HepG2 (cell line): Measurements from ENCODE around the gene MPST. TPM values are rescaled to one million over a fixed set of nuclear protein-coding genes. Genes with fewer than 3 reads are reported as not detected.
"Not testable (repeated sequence)": the region's sequence is repeated elsewhere in the genome, so short reads cannot be mapped to it uniquely, and the experiment has no call there.

Source experiments
- ATAC-seq: fragments of 200-7000 bp; cut with Tn5 transposase; 3 replicates; pipeline ENCODE4 v1.9.1; 2020; ENCODE audit warnings: mild to moderate bottlenecking, moderate library complexity
- BruUV-seq: library from RNA; stranded (reverse); fragments of 400-500 nt; replicated peaks from 2 replicates; lab custom pipeline; 2021; lab: Mats Ljungman, UMichigan
- CTCF ChIA-PET: fragments of 300-600 bp; formaldehyde crosslinking; extraction: SDS; loops from one replicate; lab custom pipeline; 2021; ENCODE audit warnings: low total read pairs, inconsistent platforms, low intra/inter-chr PET ratio; lab: Yijun Ruan, JAX
- POLR2A ChIA-PET: fragments of 350-600 bp; sonication (Branson Sonifier 250); formaldehyde crosslinking; loops from one replicate; lab custom pipeline; 2020; ENCODE audit warnings: antibody characterized with exemption, inconsistent platforms; lab: Yijun Ruan, JAX
- DNase-seq: peaks from one replicate; pipeline ENCODE4 v3.0.0-alpha.2; 2015; ENCODE audit warnings: low spot score
- FAIRE-seq: peaks from 3 replicates; lab custom pipeline; 2011; peaks lifted over from hg19 to GRCh38; lab: Jason Lieb, UNC
- H2AFZ ChIP-seq: one replicate; pipeline ENCODE4 v1.6.1; 2011; ENCODE audit warnings: low read length, inconsistent platforms
- H3K27ac ChIP-seq: fragments of 300-600 bp; 3 replicates; pipeline ENCODE4 v1.8.0; 2011; ENCODE audit warnings: mixed run types, mild to moderate bottlenecking, mixed read lengths, low read length, inconsistent platforms; ENCODE audit not compliant: insufficient read depth; ENCODE audit errors: extremely low read length
- H3K27me3 ChIP-seq, 2 experiments: fragments of 200-600 bp in 1 of 2; 2 replicates in 1 of 2; 3 replicates in 1 of 2; pipeline versions ENCODE4 v1.6.0 to v1.8.0; 2011; ENCODE audit warnings: low read length in 2 of 2, mild to moderate bottlenecking in 2 of 2, moderate library complexity in 2 of 2, inconsistent platforms in 1 of 2; ENCODE audit not compliant: insufficient read depth in 2 of 2, control insufficient read depth in 1 of 2
- H3K36me3 ChIP-seq, 2 experiments: fragments of 200-600 bp in 1 of 2; replicated peaks in 1 of 2; 2 replicates in 1 of 2; 3 replicates in 1 of 2; pipeline versions ENCODE4 v1.5.1 to v1.8.0; 2011; ENCODE audit warnings: low read length in 2 of 2, inconsistent platforms in 1 of 2; ENCODE audit not compliant: insufficient read depth in 2 of 2, control insufficient read depth in 1 of 2
- H3K4me1 ChIP-seq: 2 replicates; pipeline ENCODE4 v1.5.1; 2012; ENCODE audit warnings: low read length, inconsistent platforms; ENCODE audit not compliant: insufficient read depth
- H3K4me2 ChIP-seq: 2 replicates; pipeline ENCODE4 v1.6.0; 2011; ENCODE audit warnings: low read depth, low read length, inconsistent platforms
- H3K4me3 ChIP-seq, 3 experiments: fragments of 200-600 bp in 1 of 3; sonication (generic), shearing (Covaris generic) in 1 of 3; replicated peaks in 1 of 3; 2 replicates each; pipeline ENCODE4 v1.5.1; 2011 to 2016; ENCODE audit warnings: low read length in 3 of 3, inconsistent platforms in 2 of 3, low read depth in 2 of 3, mild to moderate bottlenecking in 2 of 3, control low read depth in 1 of 3, mixed read lengths in 1 of 3; ENCODE audit not compliant: insufficient read depth in 1 of 3
- H3K79me2 ChIP-seq: one replicate; pipeline ENCODE4 v1.6.1; 2011; ENCODE audit warnings: low read length, inconsistent platforms; ENCODE audit not compliant: insufficient read depth
- H3K9ac ChIP-seq: 2 replicates; pipeline ENCODE4 v1.6.0; 2011; ENCODE audit warnings: mild to moderate bottlenecking, low read depth, low read length, inconsistent platforms; ENCODE audit not compliant: insufficient read depth
- H3K9me3 ChIP-seq: 2 replicates; pipeline ENCODE4 v1.5.1; 2012; ENCODE audit warnings: mild to moderate bottlenecking, low read length
- H4K20me1 ChIP-seq: 2 replicates; pipeline ENCODE4 v1.6.0; 2011; ENCODE audit warnings: inconsistent platforms, mild to moderate bottlenecking, low read length, moderate library complexity; ENCODE audit not compliant: insufficient read depth
- HMGXB4 ChIP-seq, 2 experiments: sonication (generic) in 1 of 2; formaldehyde crosslinking in 1 of 2; IDR thresholded peaks; 2 replicates each; pipeline versions ENCODE4 v1.4.0 to v1.6.1; 2018 to 2020; ENCODE audit warnings: missing genetic modification reagents in 2 of 2, borderline replicate concordance in 1 of 2, low read depth in 1 of 2, mild to moderate bottlenecking in 1 of 2, missing biosample characterization in 1 of 2
- PATZ1 ChIP-seq: sonication (generic); formaldehyde crosslinking; IDR thresholded peaks from 2 replicates; pipeline ENCODE4 v1.4.0; 2020; ENCODE audit warnings: missing genetic modification reagents
- PRDM10 ChIP-seq: sonication (generic); formaldehyde crosslinking; IDR thresholded peaks from 2 replicates; pipeline ENCODE4 v1.4.0; 2020; ENCODE audit warnings: low read depth, missing genetic modification reagents
- ZFP91 ChIP-seq: sonication (generic); formaldehyde crosslinking; IDR thresholded peaks from 2 replicates; pipeline ENCODE4 v1.9.0; 2022; ENCODE audit warnings: missing genetic modification reagents, mild to moderate bottlenecking, borderline replicate concordance
- ZNF350 ChIP-seq: sonication (generic); formaldehyde crosslinking; IDR thresholded peaks from 2 replicates; pipeline ENCODE4 v1.4.0; 2020; ENCODE audit warnings: mild to moderate bottlenecking, low read depth, missing genetic modification reagents, borderline replicate concordance
- ZNF572 ChIP-seq: sonication (generic); formaldehyde crosslinking; IDR thresholded peaks from 2 replicates; pipeline ENCODE4 v1.5.1; 2020; ENCODE audit warnings: mild to moderate bottlenecking, missing genetic modification reagents
- WGBS: methylation state at CpG from one replicate; pipeline ENCODE4 v1.1.6; 2017; ENCODE audit warnings: low lambda C conversion rate; 5-methylcytosine and 5-hydroxymethylcytosine counted together
- in situ Hi-C: cut with HindIII; loops from 2 replicates; pipeline ENCODE4 v1.10.0; 2017; ENCODE audit warnings: low pct_unique_long_range_greater_than_20kb; ENCODE audit not compliant: extremely low pct_ligation_motif_present
- intact Hi-C: fragments of 100-400 bp; cut with micrococcal nuclease; formaldehyde crosslinking; loops from one replicate; pipeline ENCODE4 v1.10.0; 2022; ENCODE audit not compliant: unreplicated experiment
- polyA plus RNA-seq, 8 experiments: library from polyadenylated mRNA; depleted of rRNA in 3 of 8; stranded (reverse) in 7 of 8; unstranded in 1 of 8; fragments of >200 nt; fragmentation: Illumina TruSeq in 4 of 8; extraction: Trizol in 4 of 8; gene quantifications; 2 replicates each; pipeline versions ENCODE4 v1.2.1 to v1.2.3, GENCODE V29; 2011 to 2016; ENCODE audit warnings: low read depth in 4 of 8, missing spikeins in 1 of 8, mixed read lengths in 1 of 8; ENCODE audit not compliant: insufficient read depth in 1 of 8
- total RNA-seq, 5 experiments: library from RNA; depleted of rRNA; stranded (reverse); fragments of >200 nt; fragmentation: Illumina TruSeq; extraction: Trizol; gene quantifications; 2 replicates each; pipeline ENCODE4 v1.2.3, GENCODE V29; 2016; ENCODE audit warnings: low read depth in 1 of 5

MPST gene
- total and polyA plus RNA-seq, 2 of the 13 experiments (the other 11 are each of a cell fraction or from before 2014, with no cell fraction given): 133 to 141 TPM

GRCh38 chr22:36988075-36988832 is 31.3 kb upstream of the MPST start (continued):
- TF ChIP-seq PRDM10 (CRISPR knock-in tag): no peak
- no peak for TF ChIP-seq ZFP91
- no peak for TF ChIP-seq PATZ1
- no peak for TF ChIP-seq ZNF572 (CRISPR knock-in tag)
- TF ChIP-seq ZNF350 (CRISPR knock-in tag): no peak
- no peak for TF ChIP-seq HMGXB4 (CRISPR knock-in tag; IDR thresholded peaks at IDR 0.05; ENCODE audit: borderline replicate concordance in 1 of 2, low read depth in 1 of 2)

- H2AFZ ChIP-seq, in situ Hi-C loops, BruUV-seq, H3K4me2 ChIP-seq, H4K20me1 ChIP-seq, DNase-seq, H3K79me2 ChIP-seq, FAIRE-seq, ATAC-seq, H3K9ac ChIP-seq, H3K4me3 ChIP-seq, POLR2A ChIA-PET, H3K4me1 ChIP-seq, H3K36me3 ChIP-seq, H3K27ac ChIP-seq, CTCF ChIA-PET: not testable (repeated sequence)
- WGBS: 32% methylated on average over 4 of the region's 4 CpGs
- H3K27me3 ChIP-seq: peaks cover 2 to 26% of the 10 kb centered on the region in 2 experiments; a peak in 3 of 5 replicates
- intact Hi-C loops: loop anchor here (5.0 kb wide), 1 partner anchor 33 kb away; no protein-coding TSS in a partner anchor
- peaks cover 14% of the 10 kb centered on the region for H3K9me3 ChIP-seq
Measured at GRCh38 chr22:36989012-36989411, 30.5 kb upstream of the MPST start.
